Germinal center (tissue), 1 donor: ENCODE results near the gene CEP164.
"Not testable (repeated sequence)": the region's sequence is repeated elsewhere in the genome, so short reads cannot be mapped to it uniquely, and the experiment has no call there.

Experiments used
- DNase-seq: peaks from one replicate; pipeline ENCODE4 v3.0.0; 2012; ENCODE audit warnings: mixed read lengths, low spot score

Gene CEP164

DNA sequence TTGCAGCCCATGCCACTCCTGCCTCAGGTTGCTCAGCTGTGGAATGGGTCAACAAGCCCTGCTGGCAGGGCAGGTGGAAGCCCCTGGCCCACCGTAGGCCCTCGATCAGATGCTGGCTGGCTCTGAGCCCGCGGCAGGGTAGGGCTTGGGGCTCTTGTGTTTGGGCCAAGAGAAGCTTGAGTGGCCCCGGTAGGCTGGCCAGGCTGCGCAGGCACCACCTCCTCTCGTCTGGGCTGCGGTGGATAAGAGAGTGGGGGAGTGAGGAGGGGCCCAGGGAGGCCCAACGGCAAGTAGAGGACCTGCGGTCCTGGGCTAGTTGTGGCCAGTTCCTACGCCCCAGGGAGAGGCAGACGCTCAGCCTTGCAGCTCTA lies 115.2 kb downstream of the CEP164 start:
- no peak for DNase-seq

DNA sequence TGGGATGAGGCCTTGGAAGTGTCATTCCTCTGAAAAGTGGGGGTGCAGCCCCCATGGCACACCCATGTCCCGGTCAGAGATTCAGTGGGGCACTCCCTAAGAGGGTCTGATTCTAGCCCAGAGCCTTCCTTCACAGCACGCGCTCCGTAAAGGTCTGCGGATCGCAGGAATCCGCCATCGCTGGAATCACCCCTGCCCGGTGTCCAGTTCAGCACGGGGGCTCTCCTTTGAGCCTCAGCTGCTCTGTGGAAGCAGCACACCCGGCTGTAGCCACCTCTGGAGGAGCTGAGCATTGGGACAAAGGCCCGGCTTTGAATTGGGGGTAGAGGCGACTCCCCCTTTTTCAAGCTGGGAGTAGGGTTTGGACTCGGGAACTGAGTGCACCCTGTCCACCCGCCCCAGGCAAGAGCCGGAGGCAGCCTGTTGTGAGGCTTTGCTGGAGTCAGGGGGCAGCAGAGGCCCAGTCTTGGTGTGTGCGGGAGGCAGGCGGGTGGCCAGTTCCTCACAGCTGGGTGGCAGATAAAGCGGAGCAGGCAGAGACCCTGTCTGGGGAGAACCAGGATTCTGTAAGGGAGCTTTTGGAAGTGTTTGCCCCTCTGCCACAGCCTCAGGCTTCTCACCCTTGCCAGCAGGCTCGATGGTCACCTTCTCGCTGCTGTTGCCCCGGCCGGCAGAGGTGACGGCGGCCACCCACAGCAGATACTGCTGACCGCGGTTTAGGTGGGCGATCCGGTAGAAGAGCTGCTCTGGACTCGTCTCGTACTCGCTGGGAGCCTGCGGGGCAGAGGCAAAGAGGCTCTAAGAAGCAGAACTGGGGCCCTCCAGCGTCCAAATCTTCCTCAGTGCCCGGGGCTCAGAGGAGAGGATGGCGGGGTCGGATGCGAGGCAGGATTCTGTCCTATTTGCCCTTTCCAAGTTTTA lies 115.9 kb downstream of the CEP164 start:
- DNase-seq, result no peak

DNA sequence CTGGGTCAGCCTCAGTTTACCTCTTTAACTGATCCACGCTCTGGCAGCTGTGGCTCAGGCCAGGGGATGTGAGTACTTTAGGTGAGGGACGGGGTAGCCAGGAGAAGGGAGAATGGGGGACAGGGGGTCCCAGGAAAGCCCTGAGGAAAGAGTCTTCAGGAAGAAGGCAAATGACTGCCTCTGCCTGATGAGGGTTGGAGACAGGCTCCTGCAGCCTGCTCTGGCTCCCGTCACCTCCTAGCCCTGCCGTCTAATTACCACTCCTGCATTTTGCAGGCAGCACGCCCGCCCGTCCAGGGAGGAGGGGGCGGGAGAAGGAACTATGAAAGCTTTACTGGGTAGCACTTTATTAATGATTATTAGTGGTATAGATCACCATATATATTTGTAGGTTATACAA lies 116.6 kb downstream of the CEP164 start:
- no peak for DNase-seq

DNA sequence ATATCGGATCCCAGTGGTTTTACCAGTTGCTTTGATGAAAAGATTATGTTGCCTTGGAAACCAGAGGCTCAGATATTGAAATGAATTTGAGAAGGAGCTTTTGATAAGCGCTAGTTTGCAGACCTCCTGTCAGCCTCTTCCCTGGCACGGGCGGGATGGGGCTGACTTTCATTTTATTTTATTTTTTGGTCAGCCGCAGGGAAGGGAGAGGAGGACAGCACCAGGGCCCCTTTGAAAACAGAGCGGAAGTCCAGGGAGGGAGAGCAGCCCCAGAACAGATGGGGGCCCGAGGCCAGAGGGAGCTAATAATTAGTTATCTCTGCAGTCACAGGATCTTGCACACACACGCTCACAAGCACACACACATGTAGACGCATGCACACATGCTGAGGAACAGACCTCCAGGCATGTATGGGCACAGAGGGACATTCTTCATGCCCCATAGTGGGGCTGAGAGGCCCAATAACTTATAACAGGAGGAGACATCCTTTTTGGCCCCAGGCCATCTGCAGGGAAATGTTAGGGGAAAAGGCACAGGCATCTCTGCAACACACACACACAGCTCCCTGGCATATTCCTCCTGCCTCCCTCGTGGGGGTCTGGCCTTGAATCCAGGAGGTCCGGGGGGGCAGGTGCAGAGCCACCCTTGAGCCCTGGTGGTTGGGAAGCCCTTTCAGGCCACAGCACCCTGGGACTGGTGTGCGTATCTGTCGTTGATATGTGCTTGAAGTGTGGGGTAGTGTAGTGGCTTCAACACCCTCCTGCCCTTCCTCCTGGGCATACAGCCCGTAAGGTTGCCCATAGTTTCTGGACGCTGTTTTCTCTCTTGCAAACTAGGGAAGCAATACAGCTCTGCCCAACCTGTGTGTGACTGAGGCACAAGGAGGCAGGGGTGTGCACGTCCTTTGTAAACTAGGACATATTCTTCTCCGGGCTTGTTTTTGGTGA lies 117.3 kb downstream of the CEP164 start:
- no peak for DNase-seq

DNA sequence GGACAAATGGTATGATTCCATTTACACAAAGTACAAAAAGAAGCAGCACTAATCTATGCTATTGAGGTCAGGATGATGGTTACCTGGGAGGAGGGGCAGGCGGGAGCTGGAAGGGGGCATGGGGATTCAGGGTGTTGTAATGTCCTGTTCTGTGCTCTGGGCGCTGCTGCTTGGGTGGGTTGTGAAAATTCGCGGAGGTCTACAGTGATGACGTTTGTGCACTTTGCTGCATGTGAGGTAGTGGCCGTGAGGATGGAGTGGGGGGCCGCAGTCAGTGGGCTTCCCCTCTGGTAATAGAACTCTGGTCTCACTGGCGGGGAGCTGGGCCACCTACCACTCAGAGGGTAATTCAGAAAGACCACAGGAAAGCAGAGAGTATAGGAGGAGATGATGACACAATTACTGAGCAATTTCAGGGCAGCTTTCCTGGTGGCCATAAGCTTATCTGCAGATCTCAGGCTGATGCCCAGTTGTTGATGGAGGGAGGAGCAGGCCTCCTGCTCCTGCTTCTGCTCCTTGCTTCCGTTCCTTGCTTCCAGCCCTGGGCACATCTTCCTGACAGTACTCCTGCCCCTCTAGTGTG lies 121.5 kb downstream of the CEP164 start:
- no peak for DNase-seq

DNA sequence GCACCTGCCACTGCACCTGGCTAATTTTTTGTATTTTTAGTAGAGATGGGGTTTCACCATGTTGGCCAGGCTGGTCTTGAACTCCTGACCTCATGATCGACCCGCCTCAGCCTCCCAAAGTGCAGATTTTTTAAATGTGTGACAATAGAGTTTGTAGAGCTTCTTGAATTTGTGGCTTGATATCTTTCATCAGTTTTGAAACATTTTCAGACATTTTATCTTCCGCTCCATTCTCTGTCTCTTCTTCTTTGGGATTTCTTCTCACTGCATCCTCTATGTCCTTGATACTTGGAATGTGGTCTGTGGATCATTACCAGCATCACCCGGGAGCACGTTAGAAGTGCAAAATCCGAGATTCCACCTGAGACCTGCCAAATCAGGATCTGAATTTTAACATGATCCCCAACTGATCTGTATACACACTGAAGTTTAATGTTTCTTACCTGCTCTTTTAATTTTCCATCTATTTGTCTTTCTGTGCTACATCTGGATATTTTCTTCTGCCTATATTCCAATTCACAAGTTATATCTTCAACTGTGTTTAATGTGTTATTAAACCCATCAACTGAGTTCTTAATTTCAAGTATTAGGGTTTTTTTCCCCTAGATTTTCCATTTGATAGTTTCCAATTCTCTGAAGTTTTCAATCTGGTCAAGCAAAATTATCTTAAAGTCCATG lies 126.4 kb downstream of the CEP164 start:
- no peak for DNase-seq

DNA sequence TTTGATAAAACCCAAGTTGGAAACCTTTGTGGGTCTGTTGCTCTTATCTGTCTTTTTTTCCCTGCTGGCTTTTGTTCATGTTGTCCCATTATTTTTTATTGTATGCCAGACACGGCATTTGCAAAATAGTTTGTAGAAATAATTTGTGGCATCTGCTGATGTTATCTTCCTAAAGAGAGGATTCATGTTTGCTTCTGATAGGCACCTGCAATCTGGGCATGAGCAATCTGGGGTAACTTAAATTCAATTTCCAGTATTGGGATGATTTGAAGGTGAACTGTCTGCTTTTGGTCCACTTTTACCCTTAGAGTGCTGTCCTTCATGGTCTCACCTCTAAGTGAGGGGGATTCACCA lies 126.9 kb downstream of the CEP164 start:
- DNase-seq, result no peak

DNA sequence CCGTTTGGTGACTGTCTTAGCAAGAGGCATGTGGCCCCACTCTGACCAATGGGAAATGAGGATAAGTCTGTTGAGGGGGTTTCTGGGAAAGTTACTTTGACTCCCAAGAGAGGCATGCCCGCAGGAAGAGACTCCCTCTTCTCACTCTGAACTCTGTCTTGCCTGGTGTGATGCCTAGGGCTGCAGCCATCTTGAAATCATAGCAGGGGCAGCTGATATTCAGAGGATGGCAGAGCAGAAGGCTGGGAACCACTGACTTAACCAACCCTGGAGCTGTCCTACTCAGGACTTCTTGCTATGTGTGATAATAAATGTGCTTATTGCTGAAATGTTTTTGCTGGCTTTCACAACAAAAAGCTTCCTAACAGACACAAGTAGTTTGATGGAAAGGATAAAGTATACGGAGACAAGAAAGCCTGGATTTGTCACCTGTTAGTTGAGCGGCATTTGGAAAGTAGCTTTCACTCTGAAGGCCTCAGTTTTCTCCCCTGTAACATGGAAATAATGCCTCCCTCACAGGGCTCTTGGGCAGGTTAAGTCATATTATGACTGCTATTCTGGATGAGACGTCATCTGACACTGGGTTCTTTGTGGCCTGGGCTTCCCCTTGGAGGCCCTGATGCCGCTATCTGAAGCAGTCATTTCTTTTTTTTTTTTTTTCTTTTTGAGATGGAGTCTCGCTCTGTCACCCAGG lies 128.5 kb downstream of the CEP164 start:
- DNase-seq, result no peak

DNA sequence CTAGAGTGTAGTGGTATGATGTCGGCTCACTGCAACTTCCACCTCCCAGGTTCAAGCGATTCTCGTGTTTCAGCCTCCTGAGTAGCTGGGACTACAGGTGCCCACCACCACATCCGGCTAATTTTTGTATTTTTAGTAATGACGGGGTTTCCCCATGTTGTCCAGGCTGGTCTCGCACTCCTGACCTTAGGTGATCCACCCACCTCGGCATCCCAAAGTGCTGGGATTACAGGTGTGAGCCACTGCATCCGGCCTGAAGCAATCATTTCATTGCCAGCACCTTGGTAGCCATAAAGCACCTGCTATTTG lies 129.0 kb downstream of the CEP164 start:
- not testable (repeated sequence) for DNase-seq

DNA sequence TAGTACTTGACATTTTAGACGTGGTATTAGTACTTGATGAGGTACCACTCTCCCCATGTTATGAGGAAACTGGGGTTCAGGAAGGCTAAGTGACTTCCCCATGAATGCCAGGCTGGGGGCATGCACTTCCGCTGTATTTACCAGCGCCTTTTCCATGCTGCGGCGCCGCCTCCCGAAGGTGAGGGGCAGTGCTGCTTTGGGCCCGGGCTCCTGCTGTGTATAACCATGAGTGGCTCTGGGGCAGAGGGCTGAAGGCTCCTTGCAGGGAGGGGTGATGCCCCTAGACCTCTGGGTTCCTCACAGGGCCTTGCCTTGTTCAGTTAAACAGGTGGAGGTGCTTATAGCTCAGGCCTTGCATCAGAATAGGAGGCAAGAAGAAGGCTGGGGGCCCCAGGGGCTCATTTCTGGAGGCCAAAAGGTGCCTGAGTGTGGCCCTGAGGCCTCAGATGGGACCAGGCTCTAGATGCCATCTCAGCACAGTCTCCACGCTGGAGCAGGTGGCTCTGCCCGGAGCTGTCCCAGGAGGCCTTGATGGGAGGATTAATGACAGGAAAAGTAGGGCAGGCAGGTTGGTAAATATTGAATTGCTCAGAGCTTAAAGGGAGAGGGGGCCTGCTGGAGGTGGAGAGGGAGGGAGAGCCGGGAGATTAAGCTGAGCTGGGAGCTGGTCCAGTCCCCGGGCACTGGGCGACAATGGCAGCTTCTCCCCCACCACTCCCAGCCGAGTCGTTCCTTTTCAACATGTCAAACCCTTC lies 129.6 kb downstream of the CEP164 start:
- DNase-seq, result no peak

DNA sequence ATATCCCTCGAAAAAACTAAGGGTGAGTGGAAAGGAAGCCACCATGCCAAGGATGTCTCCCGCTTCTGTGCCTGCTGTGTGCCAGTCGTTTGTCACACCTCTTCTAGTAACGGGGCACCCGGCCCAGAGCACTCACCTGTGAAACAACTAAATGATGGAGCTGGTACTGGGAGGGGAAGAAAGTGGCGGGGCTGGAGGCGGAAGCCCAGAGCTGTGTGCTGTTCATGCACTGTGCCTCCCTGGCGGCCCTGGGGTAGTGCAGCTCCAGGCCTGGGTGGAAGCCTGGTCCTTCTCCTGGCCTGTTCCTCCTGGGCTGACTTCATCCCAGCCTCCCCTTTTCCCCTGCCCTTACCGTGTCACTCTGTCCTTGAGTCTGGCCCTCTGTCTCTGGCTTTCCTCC lies 130.2 kb downstream of the CEP164 start:
- no peak for DNase-seq

DNA sequence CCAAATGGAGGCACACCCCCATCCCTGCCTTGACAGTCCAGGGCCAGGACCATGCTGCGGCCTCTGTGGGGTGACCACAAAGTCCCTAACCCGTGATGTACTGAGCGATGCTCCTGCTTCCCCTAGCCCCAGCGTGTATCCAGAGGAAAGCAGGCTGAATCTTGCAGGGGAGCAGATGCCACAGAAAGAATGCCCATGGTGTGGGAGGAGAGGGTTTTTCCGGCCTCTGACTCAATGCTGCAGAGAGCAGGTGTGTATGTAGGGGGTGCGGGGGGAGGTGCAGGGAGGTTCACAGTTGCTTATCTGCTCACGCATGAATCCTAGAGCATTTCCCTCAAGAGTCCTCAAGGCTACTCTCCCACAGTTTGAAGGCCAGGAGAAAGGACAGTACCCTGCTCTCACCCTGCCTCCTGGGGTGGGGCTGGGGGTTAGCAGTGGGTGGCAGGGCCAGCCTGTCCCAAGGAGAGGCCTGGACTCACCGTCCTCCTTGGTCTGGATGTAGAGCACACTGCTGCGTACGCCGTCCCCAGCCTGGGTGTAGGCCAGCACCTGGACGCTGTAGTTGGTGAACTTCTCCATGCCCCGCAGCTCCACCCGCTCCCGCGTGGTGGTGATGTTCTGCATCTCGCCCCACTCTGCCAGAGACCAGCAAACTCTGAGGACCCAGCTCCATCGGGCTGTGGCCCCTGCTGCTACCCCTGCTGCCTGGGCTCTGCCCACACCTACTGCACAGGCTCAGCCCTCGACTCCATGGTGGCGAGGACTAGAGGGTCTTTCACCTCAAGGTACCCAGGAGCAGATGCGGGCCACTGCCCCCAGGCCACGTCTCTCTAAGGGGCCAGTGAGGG lies 130.8 kb downstream of the CEP164 start:
- no peak for DNase-seq

DNA sequence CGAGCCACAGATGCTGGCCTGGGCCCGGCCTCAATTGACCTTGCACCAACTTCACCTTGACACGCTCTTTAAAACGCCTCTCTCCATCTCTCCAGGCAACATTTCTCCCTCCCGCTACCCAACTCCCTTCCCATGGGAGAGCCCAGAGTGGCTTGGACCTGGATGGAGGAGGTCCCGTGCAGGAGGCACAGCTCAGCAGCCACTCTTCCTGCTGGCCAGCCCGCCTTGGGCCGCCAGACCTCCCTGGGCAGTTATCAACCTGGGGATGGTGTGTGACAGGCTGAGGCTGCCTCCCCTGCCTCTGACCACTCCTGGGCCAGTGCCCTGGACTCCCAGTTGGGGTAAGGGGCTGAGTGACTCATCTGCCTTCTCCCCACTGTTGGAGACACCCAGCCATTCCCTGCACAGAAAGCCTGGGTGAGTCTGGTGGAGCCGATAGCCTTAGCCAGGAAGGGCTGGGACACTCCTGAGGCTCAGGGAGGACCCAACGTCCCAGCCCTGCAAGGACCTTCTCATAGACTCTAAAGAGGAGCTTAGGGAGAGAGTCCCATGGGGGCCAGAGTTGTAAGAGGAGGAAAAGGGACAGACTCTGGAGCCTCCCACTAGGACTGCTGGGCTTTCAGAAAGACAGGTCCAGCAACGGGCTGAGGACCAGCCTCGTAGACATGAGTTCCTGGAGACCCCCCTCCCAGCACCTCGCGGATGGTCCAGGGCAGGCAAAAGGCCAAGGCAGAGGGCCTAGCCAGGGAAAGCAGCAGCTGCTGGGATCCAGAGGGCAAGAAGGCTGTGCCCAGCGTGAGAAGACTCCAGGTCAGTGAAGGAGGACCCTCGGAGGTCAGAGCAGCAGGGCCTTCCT lies 131.7 kb downstream of the CEP164 start:
- DNase-seq, result no peak

DNA sequence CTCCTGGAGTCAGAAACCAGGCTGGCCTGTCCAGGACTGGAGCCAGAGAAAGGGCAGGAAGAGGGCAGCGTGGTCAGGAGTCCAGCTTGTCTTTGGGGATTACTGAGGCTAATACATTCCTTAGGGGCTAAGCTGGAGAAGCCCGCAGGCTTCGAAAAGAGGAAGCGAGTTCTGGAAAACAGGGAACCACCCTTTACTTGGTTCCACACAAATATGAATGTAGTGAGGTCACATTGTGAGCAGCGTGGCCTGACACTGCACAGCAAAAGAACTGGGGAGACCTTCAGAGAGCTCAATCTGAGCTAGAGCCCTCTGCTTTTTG lies 132.3 kb downstream of the CEP164 start:
- DNase-seq, result no peak

DNA sequence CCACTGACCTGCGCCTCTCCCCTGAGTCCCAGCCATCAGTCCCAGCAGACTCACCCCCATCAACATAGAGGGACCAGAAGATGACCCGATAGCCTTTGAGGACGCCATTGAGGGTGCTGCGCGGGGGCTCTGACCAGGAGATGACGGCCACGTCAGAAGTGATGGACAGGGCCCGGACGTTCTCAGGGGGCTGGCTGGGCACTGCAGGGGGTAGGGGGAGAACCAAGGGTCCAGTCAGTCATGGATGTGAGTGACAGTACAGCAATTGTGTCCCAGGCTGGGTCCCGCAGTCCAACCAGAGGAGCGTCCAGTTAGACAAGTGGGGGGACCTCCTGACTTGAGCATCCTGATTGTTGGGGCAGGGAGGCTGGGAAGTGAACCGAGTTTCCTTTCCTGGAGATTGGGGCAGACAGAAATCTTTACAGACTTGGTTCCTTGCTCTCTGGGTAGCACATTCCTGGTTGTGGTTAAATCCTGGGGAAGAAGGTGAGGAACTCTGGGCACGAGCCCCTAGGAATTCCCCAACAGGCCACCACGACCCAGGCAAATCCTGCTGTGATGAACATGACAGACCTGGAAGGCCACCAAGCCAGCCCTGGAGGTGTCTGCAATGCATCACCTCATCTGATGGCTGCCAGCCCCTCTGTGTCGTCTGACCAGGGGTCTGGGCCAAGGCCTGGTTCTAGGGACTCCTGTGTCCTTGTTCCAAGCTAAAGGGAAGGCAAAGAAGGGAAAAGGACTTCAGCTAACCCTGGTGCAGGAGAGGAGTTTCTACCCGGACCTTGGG lies 133.9 kb downstream of the CEP164 start:
- no peak for DNase-seq

DNA sequence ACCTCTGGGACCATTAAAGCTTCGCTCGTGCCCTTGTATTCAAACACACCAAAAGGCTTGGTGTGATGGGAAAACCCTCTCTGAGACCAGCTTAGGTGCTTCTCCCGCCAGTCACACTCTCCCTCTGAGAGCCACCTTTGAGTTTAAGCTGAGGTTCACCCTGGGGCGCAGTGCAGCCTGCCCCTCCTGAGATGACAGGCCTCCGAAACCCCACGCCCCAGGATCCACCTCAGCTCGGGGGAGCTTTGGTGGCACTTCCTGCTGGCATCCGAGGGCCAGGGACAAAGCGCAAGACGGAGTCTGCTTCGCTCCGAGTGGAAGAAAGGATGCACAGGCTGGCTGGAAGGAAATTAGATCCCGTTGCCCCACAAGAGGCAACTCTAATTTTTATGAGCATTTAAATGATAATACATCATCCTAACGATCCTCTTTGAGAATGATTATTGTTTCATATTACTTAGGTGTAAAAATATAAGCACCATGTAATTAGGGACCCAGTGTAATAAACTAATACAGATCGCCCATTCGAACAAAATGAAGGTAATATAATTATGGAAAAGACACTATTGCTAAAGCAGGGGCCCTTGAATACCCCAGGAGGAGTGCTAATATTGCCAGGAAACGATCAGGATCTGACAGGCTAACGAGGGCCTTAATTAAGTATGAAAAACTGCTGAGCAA lies 134.7 kb downstream of the CEP164 start:
- DNase-seq, result no peak

DNA sequence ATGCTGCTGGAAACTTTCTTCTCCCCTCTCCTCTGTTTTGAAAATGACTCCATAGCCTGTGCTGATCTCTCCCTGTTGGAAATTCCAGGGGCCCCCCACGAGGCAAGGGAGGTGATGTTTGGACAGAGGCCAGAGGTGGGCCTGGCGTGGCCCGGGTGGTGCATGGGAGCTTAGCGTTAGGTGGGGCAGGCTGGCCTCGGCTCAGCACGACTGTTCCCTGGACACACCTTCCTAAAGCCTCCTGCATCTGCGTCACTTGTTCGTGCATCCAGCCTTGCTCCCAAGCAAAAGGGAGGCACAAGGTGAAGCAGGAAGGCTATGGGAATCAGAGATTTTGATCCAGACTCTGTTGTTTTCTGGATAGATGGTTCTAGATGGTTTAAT lies 135.2 kb downstream of the CEP164 start:
- DNase-seq, result no peak
